CD14-positive monocyte (primary cell): ENCODE results near the gene ITPR2. TPM values are rescaled to one million over a fixed set of nuclear protein-coding genes. Genes with fewer than 3 reads are reported as not detected.

Experiments
- DNase-seq, 3 donors: peaks; one replicate each; pipeline ENCODE4 v3.0.0-alpha.2; 2011 to 2022
- H2AFZ ChIP-seq: 2 replicates; pipeline ENCODE4 v1.6.0; 2012; ENCODE audit warnings: mild to moderate bottlenecking, low read depth, low read length, inconsistent platforms; ENCODE audit not compliant: insufficient read depth, poor library complexity, severe bottlenecking
- H3K27ac ChIP-seq, 2 donors: 1 replicate in 1 of 2; 2 replicates in 1 of 2; pipeline ENCODE4 v1.5.1; 2012 to 2013; ENCODE audit warnings: low read length in 2 of 2, control low read depth in 1 of 2, inconsistent platforms in 1 of 2, low read depth in 1 of 2, mild to moderate bottlenecking in 1 of 2
- H3K27me3 ChIP-seq, 2 donors: one replicate each; pipeline versions ENCODE4 v1.6.0 to v1.6.1; 2011 to 2013; ENCODE audit warnings: low read length in 2 of 2; ENCODE audit not compliant: control insufficient read depth in 2 of 2, insufficient read depth in 2 of 2
- H3K36me3 ChIP-seq, 2 donors: replicated peaks in 1 of 2; 1 replicate in 1 of 2; 2 replicates in 1 of 2; pipeline versions ENCODE4 v1.5.1 to v1.6.1; 2012 to 2013; ENCODE audit warnings: low read length in 2 of 2, control low read depth in 1 of 2, inconsistent platforms in 1 of 2, mild to moderate bottlenecking in 1 of 2; ENCODE audit not compliant: insufficient read depth in 2 of 2, control insufficient read depth in 1 of 2
- H3K4me1 ChIP-seq, 2 donors: 1 replicate in 1 of 2; 2 replicates in 1 of 2; pipeline versions ENCODE4 v1.5.1 to v1.6.1; 2012 to 2013; ENCODE audit warnings: low read length in 2 of 2, control low read depth in 1 of 2, inconsistent platforms in 1 of 2, mild to moderate bottlenecking in 1 of 2, moderate library complexity in 1 of 2; ENCODE audit not compliant: insufficient read depth in 2 of 2, control insufficient read depth in 1 of 2
- H3K4me2 ChIP-seq: replicated peaks from 2 replicates; pipeline ENCODE3; 2012; ENCODE audit warnings: low read length, moderate library complexity, mild to moderate bottlenecking; ENCODE audit not compliant: poor library complexity, severe bottlenecking; ENCODE audit errors: extremely low read depth
- H3K4me3 ChIP-seq, 3 experiments: fragments of 200-600 bp in 1 of 3; sonication (generic) in 1 of 3; replicated peaks in 1 of 3; 1 replicate in 2 of 3; 2 replicates in 1 of 3; pipeline ENCODE4 v1.5.1; 2011 to 2013; ENCODE audit warnings: low read length in 3 of 3, mild to moderate bottlenecking in 3 of 3, control low read depth in 2 of 3, low read depth in 2 of 3, inconsistent platforms in 1 of 3, moderate library complexity in 1 of 3
- H3K79me2 ChIP-seq: 2 replicates; pipeline ENCODE4 v1.6.0; 2012; ENCODE audit warnings: mild to moderate bottlenecking, control low read depth, inconsistent platforms, low read length, moderate library complexity; ENCODE audit not compliant: insufficient read depth
- H3K9ac ChIP-seq: 2 replicates; pipeline ENCODE4 v1.6.0; 2017; ENCODE audit warnings: low read length, mild to moderate bottlenecking; ENCODE audit not compliant: insufficient read depth, poor library complexity, severe bottlenecking
- H3K9me3 ChIP-seq, 2 donors: replicated peaks in 1 of 2; 1 replicate in 1 of 2; 2 replicates in 1 of 2; pipeline versions ENCODE4 v1.5.1 to v1.6.1; 2012 to 2013; ENCODE audit warnings: low read length in 2 of 2, control low read depth in 1 of 2; ENCODE audit not compliant: control insufficient read depth in 1 of 2, insufficient read depth in 1 of 2
- H4K20me1 ChIP-seq: 2 replicates; pipeline ENCODE4 v1.6.0; 2012; ENCODE audit warnings: mild to moderate bottlenecking, low read length, control low read depth, moderate library complexity; ENCODE audit not compliant: insufficient read depth
- H3K27ac Mint-ChIP-seq, 7 donors: one replicate each; pipeline ENCODE4 v1.8.0; 2020; ENCODE audit warnings: mild to moderate bottlenecking in 7 of 7, mixed read lengths in 7 of 7, moderate library complexity in 6 of 7, inconsistent platforms in 2 of 7
- H3K27me3 Mint-ChIP-seq, 3 donors: one replicate each; pipeline ENCODE4 v1.8.0; 2021 to 2022; ENCODE audit warnings: low read depth in 3 of 3, mild to moderate bottlenecking in 3 of 3, mixed read lengths in 3 of 3, moderate library complexity in 3 of 3, inconsistent platforms in 1 of 3
- H3K36me3 Mint-ChIP-seq, 2 donors: one replicate each; pipeline ENCODE4 v1.8.0; 2020; ENCODE audit warnings: mixed read lengths in 2 of 2, inconsistent platforms in 1 of 2, mild to moderate bottlenecking in 1 of 2
- H3K4me1 Mint-ChIP-seq: one replicate; pipeline ENCODE4 v1.8.0; 2020; ENCODE audit warnings: mild to moderate bottlenecking, mixed read lengths
- H3K4me3 Mint-ChIP-seq, 2 donors: one replicate each; pipeline ENCODE4 v1.8.0; 2020; ENCODE audit warnings: mild to moderate bottlenecking in 2 of 2, mixed read lengths in 2 of 2, moderate library complexity in 1 of 2
- H3K9me3 Mint-ChIP-seq, 7 donors: one replicate each; pipeline ENCODE4 v1.8.0; 2020 to 2022; ENCODE audit warnings: mixed read lengths in 7 of 7, mild to moderate bottlenecking in 6 of 7, moderate library complexity in 6 of 7, inconsistent platforms in 2 of 7
- CTCF ChIP-seq: fragments of 200-600 bp; IDR thresholded peaks from one replicate; pipeline ENCODE4 v1.8.0; 2022; ENCODE audit warnings: antibody characterized with exemption, mild to moderate bottlenecking
- WGBS: methylation state at CpG from one replicate; pipeline ENCODE4 v1.1.5; 2013; ENCODE audit warnings: missing lambda C conversion rate; ENCODE audit not compliant: insufficient coverage; 5-methylcytosine and 5-hydroxymethylcytosine counted together
- intact Hi-C, 2 donors: fragments of 100-400 bp; cut with micrococcal nuclease; formaldehyde crosslinking; loops; one replicate each; pipeline versions ENCODE4 v1.15.0 to v1.15.1; 2023
- polyA plus RNA-seq, 3 donors: library from polyadenylated mRNA; depleted of rRNA in 1 of 3; unstranded in 2 of 3; stranded (reverse) in 1 of 3; fragments of 300-500 nt in 2 of 3; fragments of >200 nt in 1 of 3; fragmentation: Illumina TruSeq in 2 of 3; gene quantifications; 1 replicate in 2 of 3; 2 replicates in 1 of 3; pipeline ENCODE4 v1.2.3, GENCODE V29; 2012 to 2021

ITPR2 gene
- polyA plus RNA-seq, 3 donors: 2.7 to 6.4 (median 5.7) TPM

DNA sequence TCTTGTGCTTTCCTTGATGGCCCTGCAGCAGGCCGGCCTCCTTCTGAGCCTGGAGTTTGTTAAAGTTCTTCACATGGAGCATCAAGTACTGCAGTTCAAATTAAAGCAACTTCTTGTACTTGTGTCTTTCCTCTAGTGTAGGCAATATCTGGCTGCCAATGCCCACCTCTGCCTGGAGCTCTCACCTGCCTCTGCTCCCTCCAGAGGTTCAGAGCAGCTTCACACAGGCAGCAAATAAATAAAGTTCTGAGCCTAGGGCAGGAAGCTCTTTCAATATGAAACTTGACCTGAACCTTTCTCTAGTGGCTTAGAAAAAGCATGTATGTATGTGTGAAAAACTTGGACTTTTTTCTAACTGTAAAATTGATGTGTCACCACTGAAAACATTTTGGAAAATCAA is 65.9 kb downstream of the ITPR2 start:
- Histone ChIP-seq H3K4me1 (peaks cover 26 to 27% of the 10 kb centered on the region in 2 donors), H3K36me3 (no peaks in the 10 kb centered on the region), H3K79me2 (no peaks in the 10 kb centered on the region), H3K4me3 (no peak overlapping the region), H2AFZ (no peak overlapping the region), H3K27me3 (no peaks in the 10 kb centered on the region), H4K20me1 (peaks cover 30% of the 10 kb centered on the region), H3K4me2 (no peak overlapping the region), H3K9me3 (peaks cover 2 to 4% of the 10 kb centered on the region in 2 donors), H3K9ac (no peak overlapping the region), H3K27ac (no peak overlapping the region)
- TF ChIP-seq CTCF: no peak
- peaks cover 0 to 2% (median 0%) of the 10 kb centered on the region in 3 donors for H3K27me3 Mint-ChIP-seq
- H3K36me3 Mint-ChIP-seq: peaks cover 9 to 15% of the 10 kb centered on the region in 2 donors
- DNase-seq: no peak
- intact Hi-C loops: no loop called here
- H3K27ac Mint-ChIP-seq: peak overlapping the region in 2 of 7 donors; percentile 13 to 61
- H3K9me3 Mint-ChIP-seq: peaks cover 1 to 7% (median 3%) of the 10 kb centered on the region in 7 donors
- H3K4me3 Mint-ChIP-seq: no peak overlapping the region
- H3K4me1 Mint-ChIP-seq: peaks cover 28% of the 10 kb centered on the region
- WGBS: 100% methylated on average over 1 of the region's 1 CpG

- Histone ChIP-seq H3K9ac (no peak overlapping the region), H3K4me3 (no peak overlapping the region), H3K4me2 (no peak overlapping the region), H3K27me3 (no peaks in the 10 kb centered on the region), H2AFZ (no peak overlapping the region), H3K36me3 (no peaks in the 10 kb centered on the region), H4K20me1 (peaks cover 22% of the 10 kb centered on the region), H3K27ac (no peak overlapping the region), H3K9me3 (peaks cover 16 to 19% of the 10 kb centered on the region in 2 donors), H3K4me1 (no peaks in the 10 kb centered on the region), H3K79me2 (peaks cover 7% of the 10 kb centered on the region)
- intact Hi-C loops: no loop called here
- Mint-ChIP-seq H3K27ac (no peak overlapping the region), H3K4me3 (no peak overlapping the region), H3K27me3 (no peaks in the 10 kb centered on the region), H3K4me1 (no peaks in the 10 kb centered on the region), H3K36me3 (peaks cover 20 to 24% of the 10 kb centered on the region in 2 donors), H3K9me3 (peaks cover 12 to 23% (median 19%) of the 10 kb centered on the region in 7 donors)
- no CpG with 5 or more reads among the region's 1 CpG for WGBS
- DNase-seq: no peak
- no peak for TF ChIP-seq CTCF
Observed at GRCh38 chr12:26762186-26762585, 70.8 kb downstream of the ITPR2 start.
